ENCODE measurements around the gene TRIAP1. TPM values are rescaled to one million over a fixed set of nuclear protein-coding genes. Genes with fewer than 3 reads are reported as not detected.

Gene TRIAP1
- total RNA-seq (2014; rRNA removed; shearing (Covaris generic)): 22.1 and 25.3 TPM in 2 replicates

GRCh38 chr12:120445911-120446843, at the start of gene TRIAP1, which contains the start of gene GATC:
Gene TRIAP1, minus strand, starts transcription at chr12:120446384. Its CDS starts 12 bp downstream, at chr12:120446372.
Gene GATC, plus strand, starts transcription at chr12:120446444. Its CDS starts 37 bp downstream, at chr12:120446481.

GRCh38 chr12:120469450-120470149, 23.4 kb upstream of the TRIAP1 start, which contains the start of gene SRSF9:
Gene SRSF9, minus strand, starts transcription at chr12:120469748. Its CDS starts 139 bp downstream, at chr12:120469609.

GRCh38 chr12:120437735-120438494, 8.3 kb downstream of the TRIAP1 start, which contains the start of gene COX6A1:
Gene COX6A1, plus strand, starts transcription at chr12:120438113. Its CDS starts 14 bp downstream, at chr12:120438127.

Other genes with a start within 250 kb of the TRIAP1 start
- gene RPLP0, start 245.3 kb downstream of the TRIAP1 start, total RNA-seq (2014; rRNA removed; shearing (Covaris generic)): 6,928 and 7,524 TPM in 2 replicates
- 108 and 144 TPM in 2 replicates for gene PXN, start 180.7 kb downstream of the TRIAP1 start, total RNA-seq (2014; rRNA removed; shearing (Covaris generic))
- under 0.01 TPM in 1 of 2 replicates, not detected in the other for gene RNU4-2, start 154.5 kb downstream of the TRIAP1 start, total RNA-seq (2014; rRNA removed; shearing (Covaris generic))
- gene RNU4-1, start 153.1 kb downstream of the TRIAP1 start, total RNA-seq (2014; rRNA removed; shearing (Covaris generic)): under 0.01 TPM in 2 replicates
- gene SIRT4, start 144.1 kb downstream of the TRIAP1 start, total RNA-seq (2014; rRNA removed; shearing (Covaris generic)): 0.80 and 1.3 TPM in 2 replicates
- gene PLA2G1B, start 118.6 kb downstream of the TRIAP1 start, total RNA-seq (2014; rRNA removed; shearing (Covaris generic)): not detected in 2 replicates
- 0.19 TPM in 2 replicates for gene MSI1, start 77.2 kb downstream of the TRIAP1 start, total RNA-seq (2014; rRNA removed; shearing (Covaris generic))
- gene COX6A1, start 8.3 kb downstream of the TRIAP1 start, total RNA-seq (2014; rRNA removed; shearing (Covaris generic)): 679 and 783 TPM in 2 replicates
- gene GATC, start 60 bp upstream of the TRIAP1 start, total RNA-seq (2014; rRNA removed; shearing (Covaris generic)): 17.7 and 24.7 TPM in 2 replicates
- gene SRSF9, start 23.4 kb upstream of the TRIAP1 start, total RNA-seq (2014; rRNA removed; shearing (Covaris generic)): 187 and 192 TPM in 2 replicates
- 261 and 283 TPM in 2 replicates for gene DYNLL1, start 49.7 kb upstream of the TRIAP1 start, total RNA-seq (2014; rRNA removed; shearing (Covaris generic))
- 35.6 and 40.7 TPM in 2 replicates for gene COQ5, start 82.8 kb upstream of the TRIAP1 start, total RNA-seq (2014; rRNA removed; shearing (Covaris generic))
- 45.1 and 59.2 TPM in 2 replicates for gene RNF10, start 88.0 kb upstream of the TRIAP1 start, total RNA-seq (2014; rRNA removed; shearing (Covaris generic))
- 70.6 and 71.3 TPM in 2 replicates for gene POP5, start 135.0 kb upstream of the TRIAP1 start, total RNA-seq (2014; rRNA removed; shearing (Covaris generic))
- not detected in 2 replicates for gene CABP1, start 194.2 kb upstream of the TRIAP1 start, total RNA-seq (2014; rRNA removed; shearing (Covaris generic))
- gene MLEC, start 240.8 kb upstream of the TRIAP1 start, total RNA-seq (2014; rRNA removed; shearing (Covaris generic)): 79.1 and 82.7 TPM in 2 replicates